Measurements from ENCODE around the gene CCDC102B.
A peak's percentile ranks its signal among the peaks of the same experiment; 100 is the strongest.

Gene CCDC102B

GRCh38 chr18:68972176-68972575 lies 174.3 kb downstream of the CCDC102B start:
- H3K9ac ChIP-seq = no peak overlapping the region
- no peaks in the 10 kb centered on the region for H3K36me3 ChIP-seq (ENCODE audit: insufficient read depth)
- no peak overlapping the region for H3K4me3 ChIP-seq (IDR thresholded peaks at IDR 0.05; ENCODE audit: insufficient read depth, low read depth, low read length)
- H3K27ac ChIP-seq = no peak overlapping the region
- no peak overlapping the region for H2AFZ ChIP-seq (ENCODE audit: low read depth)
- H3K79me2 ChIP-seq (ENCODE audit: insufficient read depth, low read depth) = no peaks in the 10 kb centered on the region
- no peak overlapping the region for H3K4me2 ChIP-seq
- H4K20me1 ChIP-seq (ENCODE audit: insufficient read depth) = no peaks in the 10 kb centered on the region
- TF ChIP-seq CTCF (conservative IDR thresholded peaks at IDR 0.05; ENCODE audit: low read depth, low read length) = no peak
- no peaks in the 10 kb centered on the region for H3K4me1 ChIP-seq (ENCODE audit: low read depth, poor library complexity, severe bottlenecking)
- H3K27me3 ChIP-seq (ENCODE audit: insufficient read depth, low read depth) = no peaks in the 10 kb centered on the region

- Histone ChIP-seq H3K4me1 (ENCODE audit: low read depth, poor library complexity, severe bottlenecking) (peaks cover 19% of the 10 kb centered on the region), H4K20me1 (ENCODE audit: insufficient read depth) (no peaks in the 10 kb centered on the region), H3K27me3 (ENCODE audit: insufficient read depth, low read depth) (no peaks in the 10 kb centered on the region), H3K27ac (no peak overlapping the region), H3K4me3 (IDR thresholded peaks at IDR 0.05; ENCODE audit: insufficient read depth, low read depth, low read length) (no peak overlapping the region), H2AFZ (ENCODE audit: low read depth) (no peak overlapping the region), H3K4me2 (no peak overlapping the region), H3K79me2 (ENCODE audit: insufficient read depth, low read depth) (no peaks in the 10 kb centered on the region), H3K36me3 (ENCODE audit: insufficient read depth) (no peaks in the 10 kb centered on the region), H3K9ac (no peak overlapping the region)
- no peak for TF ChIP-seq CTCF (conservative IDR thresholded peaks at IDR 0.05; ENCODE audit: low read depth, low read length)
Measured at GRCh38 chr18:68979737-68980136, 181.9 kb downstream of the CCDC102B start.

GRCh38 chr18:68983126-68983525 lies 185.2 kb downstream of the CCDC102B start:
- H4K20me1 ChIP-seq (ENCODE audit: insufficient read depth) = no peaks in the 10 kb centered on the region
- no peak for TF ChIP-seq CTCF (conservative IDR thresholded peaks at IDR 0.05; ENCODE audit: low read depth, low read length)
- no peaks in the 10 kb centered on the region for H3K36me3 ChIP-seq (ENCODE audit: insufficient read depth)
- no peak overlapping the region for H3K27ac ChIP-seq
- H3K27me3 ChIP-seq (ENCODE audit: insufficient read depth, low read depth) = no peaks in the 10 kb centered on the region
- H3K79me2 ChIP-seq (ENCODE audit: insufficient read depth, low read depth) = no peaks in the 10 kb centered on the region
- no peak overlapping the region for H2AFZ ChIP-seq (ENCODE audit: low read depth)
- H3K9ac ChIP-seq = no peak overlapping the region
- no peak overlapping the region for H3K4me3 ChIP-seq (IDR thresholded peaks at IDR 0.05; ENCODE audit: insufficient read depth, low read depth, low read length)
- peaks cover 35% of the 10 kb centered on the region for H3K4me1 ChIP-seq (ENCODE audit: low read depth, poor library complexity, severe bottlenecking)
- no peak overlapping the region for H3K4me2 ChIP-seq

DNA sequence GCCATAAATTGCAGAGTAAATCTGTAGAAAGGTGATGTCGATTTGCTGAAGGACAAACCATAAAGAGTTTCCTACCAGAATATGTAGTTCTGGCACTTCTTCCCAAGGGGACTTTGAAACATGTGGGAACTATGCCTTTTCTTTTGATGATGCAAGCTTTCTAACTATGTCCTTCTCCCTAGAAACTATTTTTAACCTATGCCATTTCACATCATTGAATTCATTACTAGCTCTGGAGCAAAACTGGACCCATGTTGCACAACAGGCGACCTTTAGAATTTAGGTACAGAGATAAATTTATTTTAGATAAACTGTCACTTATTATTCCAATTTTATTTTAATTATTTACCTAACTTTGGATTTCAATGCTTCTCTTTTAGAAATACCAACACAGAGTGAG lies 186.5 kb downstream of the CCDC102B start:
- Histone ChIP-seq H3K4me2 (peak overlapping the region; percentile 49), H3K36me3 (ENCODE audit: insufficient read depth) (no peaks in the 10 kb centered on the region), H3K27ac (no peak overlapping the region), H3K4me1 (ENCODE audit: low read depth, poor library complexity, severe bottlenecking) (peaks cover 27% of the 10 kb centered on the region), H4K20me1 (ENCODE audit: insufficient read depth) (no peaks in the 10 kb centered on the region), H2AFZ (ENCODE audit: low read depth) (no peak overlapping the region), H3K9ac (no peak overlapping the region), H3K79me2 (ENCODE audit: insufficient read depth, low read depth) (no peaks in the 10 kb centered on the region), H3K4me3 (IDR thresholded peaks at IDR 0.05; ENCODE audit: insufficient read depth, low read depth, low read length) (no peak overlapping the region), H3K27me3 (ENCODE audit: insufficient read depth, low read depth) (no peaks in the 10 kb centered on the region)
- no peak for TF ChIP-seq CTCF (conservative IDR thresholded peaks at IDR 0.05; ENCODE audit: low read depth, low read length)

Data from KMS-11 (cell line).